Measurements from ENCODE around the gene VAV3.

The VAV3 gene

GRCh38 chr1:107531065-107531908 lies 433.7 kb downstream of the VAV3 start:
- DNase-seq (ENCODE audit: low spot score), result no peak

DNA sequence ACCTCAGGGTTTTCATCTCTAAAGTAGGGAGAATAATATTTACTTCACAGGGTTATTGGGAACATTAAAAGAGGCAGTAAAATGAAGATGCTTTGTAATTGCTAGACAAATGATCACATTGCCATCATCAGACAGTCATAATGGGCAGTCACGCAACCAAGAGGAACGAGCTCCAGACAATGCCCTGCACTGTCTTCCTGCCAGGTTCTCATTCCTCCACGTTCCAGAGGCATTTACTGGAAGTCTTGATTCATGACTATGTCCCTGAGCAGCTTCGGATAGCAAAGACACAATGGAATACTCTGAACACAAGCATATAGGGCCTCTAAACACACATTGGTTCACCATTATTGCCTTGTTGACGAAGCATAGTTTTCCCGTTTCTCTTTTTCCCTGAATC lies 434.4 kb downstream of the VAV3 start:
- no peak for DNase-seq (ENCODE audit: low spot score)

GRCh38 chr1:107529511-107530149 lies 435.4 kb downstream of the VAV3 start:
- DNase-seq (ENCODE audit: low spot score), result peak; percentile 68

DNA sequence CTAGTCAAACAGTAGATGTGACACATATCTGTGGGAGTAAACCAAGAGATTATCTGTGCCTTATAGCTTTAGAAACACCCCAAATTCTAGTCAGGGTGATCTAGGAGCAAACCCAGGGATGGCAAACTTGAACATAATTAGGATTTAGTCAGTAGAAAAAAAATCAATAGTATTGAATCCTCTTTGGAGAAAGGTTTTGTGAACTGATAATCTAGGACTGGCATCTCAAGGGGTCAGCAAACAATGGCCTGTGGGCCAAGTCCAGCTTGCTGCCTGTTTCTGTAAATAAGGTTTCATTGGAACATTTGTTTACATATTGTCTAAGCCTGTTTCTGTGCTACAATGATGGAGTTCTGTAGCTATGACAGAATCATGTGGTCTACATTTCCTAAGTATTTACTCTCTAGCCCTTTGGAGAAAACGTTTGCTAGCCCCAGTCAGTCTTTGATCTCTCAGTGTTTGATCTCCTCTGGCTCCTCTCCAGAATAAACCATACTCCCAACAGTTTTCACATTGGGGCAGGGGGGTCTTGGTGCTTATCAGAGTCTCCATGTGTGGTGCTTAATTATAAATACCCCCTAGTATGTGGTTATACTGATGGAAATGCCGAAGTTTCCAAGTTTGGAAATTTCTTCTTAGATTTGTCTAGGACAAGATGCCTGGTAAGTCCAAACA lies 438.3 kb downstream of the VAV3 start:
- no peak for DNase-seq (ENCODE audit: low spot score)

- no peak for DNase-seq (ENCODE audit: low spot score)
These were observed 439.0 kb downstream of the VAV3 start for GRCh38 chr1:107525961-107526360.

DNA sequence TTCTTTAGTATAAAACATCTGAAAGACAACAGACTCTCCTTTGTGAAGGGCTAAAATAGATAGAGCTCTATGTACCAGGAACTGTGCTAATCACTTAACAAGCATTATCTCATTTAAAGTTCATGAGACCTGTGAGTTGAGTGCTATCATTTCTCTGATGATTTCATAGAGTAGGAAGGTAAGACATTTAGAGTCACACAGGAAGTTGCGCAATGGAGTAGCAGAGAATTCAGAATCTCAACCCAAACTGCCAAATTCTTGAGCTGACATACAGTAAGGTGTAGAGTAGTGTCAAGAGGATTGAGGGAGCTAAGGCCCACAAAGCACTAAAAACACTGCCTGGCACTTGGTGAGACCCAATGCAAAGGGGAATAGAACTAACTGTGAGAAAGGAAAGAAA lies 439.8 kb downstream of the VAV3 start:
- DNase-seq (ENCODE audit: low spot score), result no peak

GRCh38 chr1:107524301-107524700 lies 440.7 kb downstream of the VAV3 start:
- no peak for DNase-seq (ENCODE audit: low spot score)

DNA sequence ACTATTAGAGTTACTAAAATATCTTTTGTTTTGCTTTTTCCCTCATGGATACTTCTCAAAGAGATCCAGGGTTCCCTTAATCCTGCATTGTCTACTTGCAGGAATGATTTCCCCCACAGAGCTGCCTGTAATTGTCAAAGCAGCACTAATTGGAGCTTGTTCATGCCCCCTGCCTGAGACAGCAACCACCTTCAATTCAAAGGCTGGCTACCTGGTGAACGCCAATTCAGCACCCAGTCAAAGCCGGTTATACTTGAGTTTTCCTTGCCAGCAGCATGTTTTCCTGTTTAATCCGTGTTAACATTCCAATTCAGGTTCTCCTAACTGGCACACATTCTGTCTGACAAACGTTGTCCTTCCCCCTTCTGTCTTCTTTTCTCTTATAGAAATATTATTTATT lies 441.2 kb downstream of the VAV3 start:
- no peak for DNase-seq (ENCODE audit: low spot score)

GRCh38 chr1:107523061-107523460 lies 441.9 kb downstream of the VAV3 start:
- DNase-seq (ENCODE audit: low spot score), result no peak

Measured in RKO (cell line).